GM21529 (cell line): ENCODE data around the gene NBPF9.
A peak's percentile ranks its signal among the peaks of the same experiment; 100 is the strongest.
"Not testable (repeated sequence)": the region's sequence is repeated elsewhere in the genome, so short reads cannot be mapped to it uniquely, and the experiment has no call there.

ENCODE experiments used
- ATAC-seq: cut with Tn5 transposase; IDR thresholded peaks from one replicate; pipeline ENCODE4 v1.9.1; 2021; ENCODE audit not compliant: unreplicated experiment

Gene NBPF9, protein sequence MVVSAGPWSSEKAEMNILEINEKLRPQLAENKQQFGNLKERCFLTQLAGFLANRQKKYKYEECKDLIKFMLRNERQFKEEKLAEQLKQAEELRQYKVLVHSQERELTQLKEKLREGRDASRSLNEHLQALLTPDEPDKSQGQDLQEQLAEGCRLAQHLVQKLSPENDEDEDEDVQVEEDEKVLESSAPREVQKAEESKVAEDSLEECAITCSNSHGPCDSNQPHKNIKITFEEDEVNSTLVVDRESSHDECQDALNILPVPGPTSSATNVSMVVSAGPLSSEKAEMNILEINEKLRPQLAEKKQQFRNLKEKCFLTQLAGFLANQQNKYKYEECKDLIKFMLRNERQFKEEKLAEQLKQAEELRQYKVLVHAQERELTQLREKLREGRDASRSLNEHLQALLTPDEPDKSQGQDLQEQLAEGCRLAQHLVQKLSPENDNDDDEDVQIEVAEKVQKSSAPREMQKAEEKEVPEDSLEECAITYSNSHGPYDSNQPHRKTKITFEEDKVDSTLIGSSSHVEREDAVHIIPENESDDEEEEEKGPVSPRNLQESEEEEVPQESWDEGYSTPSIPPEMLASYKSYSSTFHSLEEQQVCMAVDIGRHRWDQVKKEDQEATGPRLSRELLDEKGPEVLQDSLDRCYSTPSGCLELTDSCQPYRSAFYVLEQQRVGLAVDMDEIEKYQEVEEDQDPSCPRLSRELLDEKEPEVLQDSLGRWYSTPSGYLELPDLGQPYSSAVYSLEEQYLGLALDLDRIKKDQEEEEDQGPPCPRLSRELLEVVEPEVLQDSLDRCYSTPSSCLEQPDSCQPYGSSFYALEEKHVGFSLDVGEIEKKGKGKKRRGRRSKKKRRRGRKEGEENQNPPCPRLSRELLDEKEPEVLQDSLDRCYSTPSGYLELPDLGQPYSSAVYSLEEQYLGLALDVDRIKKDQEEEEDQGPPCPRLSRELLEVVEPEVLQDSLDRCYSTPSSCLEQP (N-terminal part only)

DNA sequence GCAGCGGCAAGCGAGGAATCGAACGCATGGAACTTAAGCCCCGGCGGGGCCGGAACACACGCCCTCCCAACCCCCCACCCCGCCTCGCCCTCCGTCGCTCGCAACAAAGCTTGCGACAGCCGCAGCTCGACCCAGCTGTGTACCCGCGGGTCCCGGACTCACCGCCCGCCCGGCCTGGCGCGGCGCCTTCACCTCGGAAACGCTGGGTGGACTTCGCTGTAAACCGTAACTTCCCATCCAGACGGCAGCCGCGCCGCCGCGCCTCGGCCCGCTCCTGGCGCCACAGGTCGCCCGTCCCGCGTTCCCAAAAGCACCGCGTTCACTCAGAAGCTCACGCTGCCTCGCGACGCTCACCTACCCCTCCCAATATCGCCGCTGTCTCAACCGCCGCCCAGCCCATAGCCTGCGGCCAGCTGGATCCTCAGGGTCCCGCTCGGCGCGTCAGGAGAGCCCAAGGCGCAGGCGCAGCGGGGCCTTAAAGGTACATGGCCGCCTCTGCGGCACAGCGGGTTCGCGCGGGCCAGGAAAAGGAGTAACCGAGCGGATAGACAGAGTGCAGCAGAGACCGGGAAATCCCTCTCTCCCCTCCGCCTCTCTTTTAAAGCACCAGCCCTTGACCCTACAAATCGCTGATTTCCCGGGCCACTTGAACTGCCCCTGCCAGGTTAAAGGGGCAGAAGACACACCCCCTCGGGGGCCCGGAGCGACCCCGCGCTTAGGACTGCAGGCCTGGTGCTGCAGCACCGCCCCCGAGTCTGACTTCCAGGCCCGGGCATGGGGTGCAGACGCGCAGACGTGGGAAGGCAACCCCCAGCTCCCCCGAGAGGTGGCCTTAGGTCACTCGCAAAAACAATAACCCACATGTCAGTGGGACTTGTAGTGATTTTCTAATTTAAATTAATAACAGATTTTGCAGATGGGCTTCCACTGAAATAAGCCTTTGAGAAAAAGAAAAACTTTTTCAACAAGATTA, at the start of gene NBPF9:
TSS of gene NBPF9 (minus strand) at position 443 of the 973 bp plus-strand sequence. CDS start 21,412 bp downstream, outside the sequence.
- ATAC-seq = peak; percentile 96

DNA sequence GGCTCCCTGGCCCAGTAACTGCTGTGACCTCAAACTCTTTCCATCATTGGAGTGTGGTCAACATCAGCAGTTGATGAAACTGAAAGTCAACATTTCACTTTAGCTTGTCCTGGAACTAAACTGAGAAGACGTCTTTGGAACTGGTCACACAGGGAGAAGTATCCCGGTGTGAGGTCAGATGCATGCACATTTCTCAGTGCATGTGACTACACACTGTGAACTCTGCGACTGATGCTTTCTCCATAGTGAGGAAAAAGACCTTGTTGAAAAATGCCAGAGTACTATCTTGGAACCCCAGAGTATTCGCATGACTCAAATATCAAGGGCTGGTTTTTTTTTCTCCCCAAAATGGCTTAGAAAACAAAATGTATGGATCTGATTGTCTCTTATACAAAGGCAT, 46.6 kb upstream of the NBPF9 start:
- not testable (repeated sequence) for ATAC-seq

DNA sequence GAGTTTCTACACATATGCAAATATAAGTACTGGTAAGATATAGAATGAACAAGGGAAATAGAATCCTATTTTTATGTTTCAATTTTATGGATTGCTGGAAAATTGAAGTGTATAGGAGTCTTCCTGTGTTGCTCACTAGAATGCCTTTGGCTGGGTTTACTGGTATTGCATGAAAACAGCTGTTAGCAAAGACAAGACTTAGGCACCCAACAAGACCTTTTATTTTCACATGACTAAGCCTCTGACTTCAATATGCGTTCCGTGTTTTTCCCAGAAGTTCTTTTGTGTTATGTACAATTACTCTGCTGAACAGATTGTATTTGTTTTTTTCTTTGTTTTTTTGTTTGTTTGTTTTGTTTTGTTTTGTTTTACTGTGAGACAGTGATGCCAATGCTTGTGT, 34.2 kb upstream of the NBPF9 start:
- not testable (repeated sequence) for ATAC-seq

DNA sequence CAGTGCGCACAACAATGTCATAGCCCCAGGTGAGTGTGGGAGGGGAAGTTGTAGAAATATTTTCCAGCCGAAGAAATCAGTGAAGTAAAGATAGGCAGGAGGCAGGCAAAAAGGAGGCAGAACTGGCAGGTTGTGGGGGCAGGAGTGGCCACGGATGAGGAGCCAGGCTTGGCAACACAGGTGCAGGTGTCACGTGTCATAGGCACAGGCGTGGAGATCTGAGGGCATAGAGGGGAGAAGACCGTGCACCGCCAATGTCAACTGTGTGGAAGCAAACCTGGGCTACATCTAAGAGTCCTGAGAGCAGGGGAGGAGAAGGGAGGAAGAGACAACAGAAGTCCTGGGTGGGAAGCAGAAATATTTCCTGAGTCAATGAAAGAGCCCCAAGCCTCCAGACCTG, 27.6 kb upstream of the NBPF9 start:
- ATAC-seq = not testable (repeated sequence)

DNA sequence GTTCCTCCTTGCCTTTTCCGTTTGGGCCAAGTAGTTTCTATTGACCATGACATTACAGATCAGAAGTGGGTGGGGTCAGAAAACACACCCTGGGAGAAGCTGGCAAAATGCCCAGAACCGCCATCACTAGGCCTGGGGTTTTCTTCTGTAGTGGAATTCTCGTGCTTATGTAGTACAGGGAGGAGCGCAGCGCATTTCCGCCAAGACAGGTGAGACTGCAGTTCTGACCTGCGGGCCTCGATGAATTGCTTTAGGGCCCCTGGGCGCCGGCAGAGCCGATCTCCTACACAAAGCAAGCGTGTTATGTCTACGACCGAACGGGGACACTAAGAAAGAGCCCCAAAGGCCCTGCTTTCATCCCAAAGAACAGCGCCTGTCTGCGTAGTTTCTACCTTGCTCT, 25.9 kb upstream of the NBPF9 start:
- ATAC-seq = not testable (repeated sequence)

DNA sequence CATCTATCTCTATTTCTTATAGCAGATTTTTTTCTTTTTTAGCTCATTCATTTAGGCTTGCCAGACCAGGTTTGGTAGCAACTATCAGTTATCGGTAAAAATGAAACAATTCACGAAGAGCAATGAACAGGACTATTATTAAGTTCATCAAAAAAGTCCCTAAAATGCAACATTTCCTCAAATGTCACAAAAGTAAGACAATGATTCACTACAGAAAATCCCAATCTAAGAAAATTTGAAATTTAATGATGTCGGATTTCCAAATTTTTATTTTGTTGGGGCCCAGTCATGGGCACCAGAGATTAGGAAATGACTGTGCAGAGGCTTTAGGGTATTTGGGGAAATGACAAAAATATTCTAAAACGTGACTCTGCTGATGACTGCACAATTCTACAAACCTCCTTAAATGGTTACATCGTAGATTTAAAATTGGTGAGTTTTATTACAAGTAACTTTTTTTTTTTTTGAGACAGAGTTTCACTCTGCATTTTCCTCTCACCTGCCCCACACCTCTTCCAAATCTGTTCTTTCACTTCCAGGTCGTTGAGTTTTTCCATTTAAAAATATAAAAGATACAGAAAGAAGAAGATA, 23.3 kb upstream of the NBPF9 start:
- not testable (repeated sequence) for ATAC-seq

DNA sequence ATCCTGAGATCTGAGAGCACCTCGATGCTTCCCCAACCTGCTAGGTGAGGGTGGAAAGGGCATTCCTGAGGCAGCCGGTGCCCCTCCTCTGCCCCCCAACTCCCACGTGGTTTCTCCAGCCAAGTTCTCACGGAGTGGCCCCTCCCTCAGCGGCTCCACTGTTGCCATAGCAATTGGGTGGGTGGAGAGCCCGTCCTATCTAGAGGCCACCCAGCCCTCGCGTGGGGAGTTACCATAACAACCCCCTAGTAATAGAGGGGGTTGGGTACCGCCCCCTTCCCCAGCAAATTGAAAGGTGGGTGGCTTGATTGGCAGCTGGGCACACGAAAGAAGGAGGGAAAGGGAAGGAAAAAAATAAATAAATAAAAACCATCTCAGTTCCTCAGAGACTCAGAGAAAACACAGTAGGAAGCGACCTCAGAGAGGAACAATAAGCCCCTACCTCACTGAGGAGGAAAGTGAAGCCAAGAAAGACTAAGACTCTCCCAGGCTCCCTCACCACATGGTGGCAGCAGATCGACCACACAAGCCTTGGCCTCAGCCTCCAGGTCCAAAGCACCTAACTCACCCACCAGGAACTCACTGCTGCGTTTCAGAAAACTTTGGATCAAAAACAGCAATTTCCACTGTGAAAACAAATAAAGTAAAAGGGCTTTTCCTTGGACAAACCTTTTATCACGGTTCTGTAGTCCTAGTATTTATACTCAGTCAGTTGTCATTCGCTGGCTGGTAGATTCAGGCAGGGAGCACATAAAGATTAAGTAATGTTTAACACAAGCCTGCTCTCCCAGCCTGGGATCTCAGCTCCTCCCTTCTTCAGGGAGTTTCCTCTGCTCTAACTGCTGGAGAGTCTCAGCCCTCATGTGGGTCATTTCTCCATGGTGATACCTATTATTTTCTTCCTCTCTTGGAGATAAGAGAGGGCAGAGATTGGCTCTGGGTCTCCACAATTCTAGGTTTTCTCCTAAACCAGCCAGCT, 20.9 kb upstream of the NBPF9 start:
- ATAC-seq = not testable (repeated sequence)

DNA sequence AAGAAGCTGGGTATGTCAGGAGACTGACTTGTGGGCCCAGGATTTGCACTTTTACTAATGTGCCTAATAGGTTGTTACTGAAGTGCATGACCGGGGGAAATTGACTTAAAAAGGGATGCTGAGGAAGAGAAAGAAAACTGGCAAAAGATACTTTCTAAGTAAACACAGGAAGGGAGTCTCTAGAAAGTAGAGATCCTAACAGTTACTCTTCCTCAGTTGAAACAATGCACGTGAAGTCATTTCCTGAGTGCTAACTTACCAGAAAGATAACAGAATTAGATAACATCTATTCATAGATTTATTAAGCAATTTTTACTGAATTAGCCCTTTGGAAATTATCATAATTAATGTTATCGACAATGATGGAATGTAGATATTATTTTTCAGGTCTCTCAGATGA, 9.5 kb upstream of the NBPF9 start:
- not testable (repeated sequence) for ATAC-seq

DNA sequence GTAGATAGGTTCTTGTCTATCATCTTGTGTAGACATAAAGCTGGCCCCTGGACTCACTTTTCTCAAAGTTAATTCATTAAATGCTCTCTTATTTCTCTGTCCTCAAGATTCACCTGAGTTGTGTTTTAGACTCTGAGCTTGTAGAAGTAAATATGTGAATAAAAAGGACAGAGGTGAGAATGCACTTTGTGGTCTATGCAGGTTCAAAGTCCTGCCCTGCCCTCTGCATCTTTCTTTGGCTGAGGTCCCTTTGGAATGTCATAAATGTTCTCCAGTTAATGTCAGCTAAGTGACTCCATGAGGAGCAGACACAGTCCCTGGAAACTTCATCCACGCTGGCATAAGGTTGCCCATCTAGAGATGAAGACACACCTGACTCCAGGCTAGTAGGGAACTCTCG, 7.0 kb upstream of the NBPF9 start:
- ATAC-seq = not testable (repeated sequence)

DNA sequence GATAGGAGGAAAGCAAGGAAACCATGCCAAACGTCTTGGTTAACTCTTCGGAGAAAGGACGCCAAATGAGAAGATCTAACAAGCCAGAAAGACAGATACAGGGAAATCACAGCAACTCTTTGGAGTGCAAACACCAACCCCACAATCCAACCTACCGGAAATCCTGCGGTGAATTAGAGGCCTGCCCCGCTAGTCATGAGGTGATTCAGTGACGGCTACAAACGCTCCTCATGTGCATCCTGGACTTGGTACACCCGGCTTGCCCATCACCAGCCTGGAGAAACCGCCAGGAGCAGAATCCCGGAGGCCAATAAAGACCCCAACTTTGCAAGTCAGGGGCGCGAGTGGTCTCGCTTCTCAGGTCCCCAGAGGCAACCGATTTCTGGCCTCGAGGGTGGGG, 777 bp downstream of the NBPF9 start:
- not testable (repeated sequence) for ATAC-seq

DNA sequence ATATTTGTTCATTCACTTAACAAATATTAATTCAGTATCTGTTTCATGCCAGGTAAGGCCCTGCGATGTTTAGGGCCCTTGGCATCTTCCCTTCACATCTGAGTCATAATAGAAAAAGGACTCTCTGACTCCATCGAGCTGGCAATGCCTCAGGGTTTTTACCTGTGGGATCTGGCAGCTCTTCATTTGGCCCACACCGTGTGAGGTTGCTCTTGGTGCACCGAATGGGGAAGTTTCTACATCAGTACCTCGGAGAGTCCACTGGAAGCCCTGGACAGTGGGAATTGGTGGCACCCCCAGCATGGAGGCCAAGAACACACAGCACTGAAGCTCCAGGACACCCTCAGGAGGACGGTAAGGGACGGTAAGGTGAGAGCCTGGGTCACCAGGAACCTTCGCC, 5.1 kb downstream of the NBPF9 start:
- not testable (repeated sequence) for ATAC-seq

DNA sequence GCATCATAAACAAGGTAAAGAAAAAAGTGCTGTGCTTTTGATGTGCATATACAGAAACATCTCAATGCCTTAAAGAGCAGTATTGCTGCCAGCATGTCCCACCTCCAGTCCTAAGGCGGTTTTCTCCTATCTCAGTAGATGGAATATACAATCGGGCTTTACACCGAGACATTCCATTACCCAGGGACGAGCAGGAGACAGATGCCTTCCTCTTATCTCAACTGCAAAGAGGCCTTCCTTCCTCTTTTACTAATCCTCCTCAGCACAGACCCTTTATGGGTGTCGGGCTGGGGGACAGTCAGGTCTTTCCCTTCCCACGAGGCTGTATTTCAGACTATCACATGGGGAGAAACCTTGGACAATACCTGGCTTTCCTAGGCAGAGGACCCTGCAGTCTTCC, 10.2 kb downstream of the NBPF9 start:
- ATAC-seq = not testable (repeated sequence)

DNA sequence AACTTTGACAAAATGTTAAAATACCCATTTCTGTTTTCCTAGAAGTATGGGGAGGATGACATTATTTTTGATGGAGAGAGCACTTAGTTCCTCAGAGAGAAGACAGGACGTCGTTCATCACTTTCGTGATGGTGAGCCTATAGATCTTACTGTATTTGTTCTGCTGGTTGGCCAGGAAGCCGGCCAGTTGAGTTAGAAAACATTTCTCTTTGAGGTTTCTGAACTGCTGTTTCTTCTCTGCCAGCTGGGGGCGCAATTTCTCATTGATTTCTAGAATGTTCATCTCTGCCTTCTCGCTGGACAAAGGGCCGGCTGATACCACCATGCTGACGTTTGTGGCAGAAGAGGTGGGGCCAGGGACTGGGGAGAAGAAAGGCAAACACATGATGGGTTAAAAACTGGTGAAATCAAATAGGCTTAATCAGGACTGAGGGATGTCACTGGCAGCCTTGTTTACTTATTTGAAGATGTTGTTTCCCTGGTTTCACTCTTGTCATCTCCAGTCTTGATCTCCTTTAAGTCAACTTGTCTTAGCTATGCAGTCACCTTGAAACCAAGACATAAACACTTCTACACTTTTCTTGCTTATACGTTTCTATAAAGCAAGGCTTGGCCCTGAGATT, 27.7 kb downstream of the NBPF9 start:
- ATAC-seq = not testable (repeated sequence)

DNA sequence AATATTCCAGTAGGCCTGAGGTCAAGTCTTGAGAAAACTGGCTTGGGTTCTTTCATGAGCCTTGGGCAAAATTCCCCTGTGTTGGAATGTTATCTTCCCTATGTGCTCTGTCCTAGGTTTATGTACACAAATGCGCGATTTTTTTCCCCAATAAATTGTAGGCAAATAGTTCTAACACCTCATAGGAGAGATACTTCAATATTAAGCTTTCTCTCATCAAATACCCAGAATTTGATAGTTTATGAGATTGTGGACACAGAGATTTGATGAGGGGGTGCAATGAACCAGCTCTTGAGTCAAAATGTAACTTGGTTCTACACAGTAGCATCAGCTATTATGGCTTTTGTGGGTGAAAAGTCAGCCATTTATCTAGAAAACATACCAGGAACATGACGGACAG, 38.7 kb downstream of the NBPF9 start:
- ATAC-seq = not testable (repeated sequence)

DNA sequence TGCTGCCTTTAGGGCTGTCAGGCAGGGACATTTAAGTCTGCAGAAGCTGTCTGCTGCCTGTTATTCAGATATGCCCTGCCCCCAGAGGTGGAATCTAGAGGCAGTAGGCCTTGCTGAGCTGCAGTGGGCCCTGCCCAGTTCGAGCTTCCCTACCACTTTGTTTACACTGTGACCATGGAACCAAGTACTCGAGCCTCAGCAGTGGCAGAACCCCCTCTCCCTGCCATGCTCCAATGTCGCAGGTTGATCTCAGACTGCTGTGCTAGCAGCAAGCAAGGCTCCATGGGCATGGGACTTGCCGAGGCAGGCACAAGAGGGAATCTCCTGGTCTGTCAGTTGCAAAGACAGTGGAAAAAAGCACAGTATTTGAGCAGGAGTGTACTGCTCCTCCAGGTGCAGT, 60.3 kb downstream of the NBPF9 start:
- ATAC-seq = not testable (repeated sequence)

DNA sequence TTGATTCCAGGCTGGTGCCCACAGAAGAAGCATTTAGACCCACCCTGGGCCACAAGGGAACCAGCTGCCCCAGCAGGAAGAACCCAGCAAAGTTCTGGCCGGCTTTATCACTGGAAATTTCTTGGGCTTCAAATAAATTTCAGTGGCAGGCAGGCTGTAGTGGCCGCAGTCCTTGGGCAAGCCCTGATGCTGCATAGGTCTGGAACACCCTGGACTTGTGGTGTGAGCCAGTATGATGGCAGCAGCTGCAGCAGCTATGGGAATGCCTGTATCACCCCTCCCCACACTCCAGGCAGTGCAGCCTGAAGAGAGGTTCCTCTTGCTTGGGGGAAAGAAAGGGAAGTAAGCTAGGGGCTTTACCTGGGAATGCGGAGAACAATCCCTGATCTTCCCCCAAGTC, 69.4 kb downstream of the NBPF9 start:
- not testable (repeated sequence) for ATAC-seq

DNA sequence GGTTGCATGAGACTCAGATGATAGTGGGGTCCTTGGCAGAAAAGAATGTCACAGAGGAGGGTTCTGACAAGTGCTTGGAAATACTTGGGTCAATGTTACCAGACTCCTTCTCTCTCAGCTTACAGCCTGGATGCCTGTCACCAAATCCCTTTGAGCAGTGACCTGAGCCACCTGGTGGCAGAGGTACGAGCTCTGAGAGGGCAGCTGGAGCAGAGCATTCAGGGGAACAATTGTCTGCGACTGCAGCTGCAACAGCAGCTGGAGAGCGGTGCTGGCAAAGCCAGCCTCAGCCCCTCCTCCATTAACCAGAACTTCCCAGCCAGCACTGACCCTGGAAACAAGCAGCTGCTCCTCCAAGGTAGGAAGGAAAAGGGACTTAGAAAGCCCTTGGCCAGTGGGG, 79.0 kb downstream of the NBPF9 start:
- ATAC-seq = not testable (repeated sequence)

DNA sequence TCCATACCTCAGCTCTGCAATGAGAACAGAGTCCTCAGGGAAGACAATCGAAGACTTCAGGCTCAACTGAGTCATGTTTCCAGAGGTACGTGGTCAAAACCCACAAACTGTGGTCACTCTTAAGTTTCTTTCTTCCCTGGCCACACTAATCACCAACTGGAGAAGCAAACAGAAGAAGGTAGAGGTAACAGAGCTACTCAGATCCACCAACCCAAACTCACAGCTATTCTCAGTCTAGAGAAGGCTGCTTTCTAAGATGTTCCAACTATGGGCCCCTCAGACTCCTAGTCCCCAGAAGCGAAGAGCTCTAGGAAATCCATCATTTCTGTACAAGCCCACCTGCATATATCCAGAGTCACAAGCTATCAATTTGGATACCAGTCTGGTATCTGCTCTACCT, 84.8 kb downstream of the NBPF9 start:
- not testable (repeated sequence) for ATAC-seq
